Measurements from ENCODE around the gene GPC3.
"Not testable (repeated sequence)": the region's sequence is repeated elsewhere in the genome, so short reads cannot be mapped to it uniquely, and the experiment has no call there.

The GPC3 gene

GRCh38 chrX:133746593-133746992, 238.8 kb downstream of the GPC3 start:
- no peak for DNase-seq

DNA sequence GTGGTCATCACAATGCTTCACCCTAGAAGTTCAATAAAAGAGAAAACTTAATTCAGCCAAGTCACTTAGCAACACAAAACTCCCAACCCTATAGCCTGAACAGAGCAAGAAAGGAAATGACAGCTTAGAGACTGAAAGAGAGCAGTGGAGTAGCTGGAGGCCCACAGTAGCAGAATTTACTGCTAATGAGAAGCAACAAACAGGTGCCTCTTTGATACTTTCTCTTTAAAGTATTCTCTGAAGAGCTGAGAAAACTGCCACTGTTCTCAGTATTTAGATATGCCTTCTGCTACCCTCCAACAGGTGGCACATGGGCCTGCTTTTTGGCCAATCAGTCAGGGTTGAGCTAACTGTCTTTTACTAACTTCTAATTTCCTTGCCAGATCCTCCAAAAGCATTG, 240.0 kb downstream of the GPC3 start:
- DNase-seq = no peak

GRCh38 chrX:133742602-133743305, 242.6 kb downstream of the GPC3 start:
- DNase-seq = no peak

- DNase-seq = no peak
These were observed 244.1 kb downstream of the GPC3 start for GRCh38 chrX:133741303-133741702.

DNA sequence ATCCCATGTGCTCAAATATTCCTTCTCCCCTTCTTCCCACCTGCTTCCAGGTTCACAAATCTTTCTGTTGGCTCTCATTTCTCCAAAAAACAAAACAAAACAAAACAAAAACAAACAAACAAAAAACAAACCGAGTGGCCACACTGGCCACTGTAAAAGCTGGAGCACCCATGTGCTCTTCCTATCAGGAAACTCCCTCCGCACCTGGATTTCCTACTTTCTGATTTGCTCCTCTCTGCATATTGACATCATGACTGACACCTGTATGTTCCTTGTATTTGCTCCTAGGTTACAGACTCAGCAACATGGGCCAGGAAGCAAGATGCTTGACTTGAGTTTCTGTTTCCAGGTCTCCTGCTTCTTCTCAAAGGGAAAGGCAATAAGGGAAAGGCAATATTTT, 258.8 kb downstream of the GPC3 start:
- DNase-seq = no peak

GRCh38 chrX:133726211-133726630, 259.2 kb downstream of the GPC3 start:
- no peak for DNase-seq

DNA sequence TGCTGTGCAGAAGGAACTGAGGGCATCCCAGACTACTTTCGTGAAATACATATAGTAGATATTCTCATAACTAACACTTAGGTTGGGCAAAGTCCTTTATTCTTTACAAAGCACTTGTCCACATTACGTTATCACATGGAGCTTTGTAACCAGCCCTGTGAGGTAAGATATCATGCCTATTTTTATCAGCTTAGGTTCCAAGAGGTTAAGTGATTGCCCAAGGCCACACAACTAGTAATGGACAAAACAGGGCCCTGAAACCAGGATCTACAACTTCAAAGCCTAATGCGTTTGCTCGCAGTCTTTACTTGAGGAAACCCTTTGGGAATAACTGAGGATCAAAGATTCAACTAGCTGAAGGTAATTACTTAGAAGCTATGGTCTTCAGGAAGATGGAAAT, 261.5 kb downstream of the GPC3 start:
- no peak for DNase-seq

GRCh38 chrX:133722756-133723155, 262.6 kb downstream of the GPC3 start:
- no peak for DNase-seq

DNA sequence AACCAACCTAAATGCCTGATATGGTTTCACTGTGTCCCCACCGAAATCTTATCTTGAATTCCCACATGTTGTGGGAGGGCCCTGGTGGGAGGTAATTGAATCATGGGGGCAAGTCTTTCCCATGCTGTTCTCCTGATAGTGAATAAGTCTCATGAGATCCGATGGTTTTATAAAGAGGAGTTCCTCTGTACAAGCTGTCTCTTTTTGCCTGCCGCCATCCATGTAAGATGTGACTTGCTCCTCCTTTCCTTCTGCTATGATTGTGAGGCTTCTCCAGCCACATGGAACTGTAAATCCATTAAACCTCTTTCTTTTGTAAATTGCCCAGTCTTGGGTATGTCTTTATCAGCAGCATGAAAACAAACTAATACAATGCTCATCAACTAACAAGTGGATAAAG, 265.1 kb downstream of the GPC3 start:
- not testable (repeated sequence) for DNase-seq

GRCh38 chrX:133715715-133716114, 269.7 kb downstream of the GPC3 start:
- no peak for DNase-seq

- no peak for DNase-seq
These were observed 275.9 kb downstream of the GPC3 start for GRCh38 chrX:133709501-133709900.

DNA sequence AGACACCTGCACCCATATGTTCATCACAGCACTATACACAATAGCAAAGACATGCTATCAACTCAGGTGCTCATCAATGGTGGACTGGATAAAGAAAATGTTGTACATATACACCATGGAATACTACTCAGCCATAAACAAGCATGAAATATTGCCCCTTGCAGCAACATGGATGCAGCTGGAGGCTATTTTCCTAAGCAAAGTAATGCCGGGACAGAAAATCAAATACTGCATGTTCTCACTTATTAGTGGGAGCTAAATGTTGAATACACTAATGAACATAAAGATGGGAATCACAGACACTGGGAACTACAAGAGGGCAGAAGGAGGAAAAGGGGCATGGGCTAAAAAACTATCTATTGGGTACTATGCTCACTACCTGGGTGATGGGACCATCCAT, 278.5 kb downstream of the GPC3 start:
- no peak for DNase-seq

DNA sequence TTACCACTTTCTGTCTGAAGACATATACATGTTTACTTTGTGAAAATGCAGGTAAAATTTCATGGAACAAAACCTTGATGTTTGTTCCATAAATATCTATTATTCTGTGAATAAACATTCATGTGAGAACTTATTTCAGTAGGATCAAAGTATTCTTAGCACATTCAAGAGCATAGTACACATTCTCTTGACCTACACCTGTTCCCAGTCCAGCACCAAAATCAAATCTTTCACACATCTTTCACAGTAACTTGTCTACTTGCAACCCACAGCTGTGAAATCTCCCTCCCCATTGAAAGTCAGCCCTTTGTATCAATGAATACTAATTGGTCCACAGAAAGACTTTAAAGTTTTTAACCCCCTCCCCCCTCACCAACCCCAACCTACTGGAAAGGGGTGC, 283.2 kb downstream of the GPC3 start:
- no peak for DNase-seq

DNA sequence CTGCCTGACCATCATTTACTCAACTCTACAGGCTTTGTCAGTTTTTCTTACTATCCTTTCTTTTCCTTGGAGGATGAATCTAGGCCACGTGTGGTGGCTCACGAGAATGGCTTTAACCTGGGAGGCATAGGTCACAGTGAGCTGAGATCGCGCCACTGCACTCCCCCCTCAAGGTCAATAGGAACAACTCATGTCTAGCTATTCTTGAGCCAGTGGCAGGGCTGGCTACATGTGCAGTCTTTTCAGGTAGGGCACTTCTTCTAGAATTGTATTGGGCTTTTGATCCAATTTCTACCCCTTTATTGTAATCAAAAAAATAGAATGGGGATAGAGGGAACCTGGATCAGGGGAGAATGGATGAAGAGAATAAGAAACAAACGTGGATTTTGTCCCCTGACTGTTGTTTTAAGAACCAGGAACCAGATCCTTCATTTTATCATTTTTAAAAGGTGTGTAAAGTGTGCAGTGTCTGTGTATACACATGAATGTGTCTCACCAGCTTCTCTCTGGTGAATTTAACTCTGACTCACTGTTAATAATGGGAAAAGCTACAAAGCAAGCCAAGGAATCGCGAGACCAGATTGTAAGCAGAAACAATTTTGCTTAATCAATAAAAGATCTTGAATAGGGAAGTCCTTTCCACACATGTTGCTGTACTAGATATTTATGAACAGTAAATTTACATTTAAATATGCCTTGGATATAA, 286.2 kb downstream of the GPC3 start:
- no peak for DNase-seq

- no peak for DNase-seq
These were observed 287.1 kb downstream of the GPC3 start for GRCh38 chrX:133698298-133698697.

- no peak for DNase-seq
These were observed 287.7 kb downstream of the GPC3 start for GRCh38 chrX:133697656-133698055.

DNA sequence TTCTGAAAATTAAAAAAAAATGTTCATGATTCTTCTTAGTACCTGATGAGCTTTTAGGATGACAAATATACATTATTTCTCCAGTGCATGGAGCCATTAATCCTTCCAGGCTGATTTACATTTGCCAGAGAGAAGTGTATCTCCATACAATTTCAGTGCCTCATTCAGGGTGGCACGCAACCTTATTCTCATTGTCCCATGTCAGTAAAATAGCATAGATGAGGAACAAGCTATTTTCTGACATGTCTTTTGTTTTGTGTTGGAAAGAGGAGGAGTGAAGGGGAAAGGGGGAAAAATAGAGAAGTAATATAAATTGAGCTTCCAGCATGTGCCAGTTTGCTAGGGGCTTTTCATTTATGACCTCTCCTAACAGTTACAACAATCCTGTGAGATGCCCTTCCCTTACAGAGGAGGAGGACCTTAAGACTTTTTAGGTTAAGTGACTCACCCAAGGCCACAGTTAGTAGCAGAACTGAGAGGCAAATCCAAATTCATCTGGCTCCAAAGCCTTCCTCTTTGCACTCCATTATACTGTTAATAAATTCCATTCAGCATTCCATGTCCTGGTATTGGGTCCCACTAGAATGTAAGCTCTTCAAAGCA, 295.3 kb downstream of the GPC3 start:
- no peak for DNase-seq

DNA sequence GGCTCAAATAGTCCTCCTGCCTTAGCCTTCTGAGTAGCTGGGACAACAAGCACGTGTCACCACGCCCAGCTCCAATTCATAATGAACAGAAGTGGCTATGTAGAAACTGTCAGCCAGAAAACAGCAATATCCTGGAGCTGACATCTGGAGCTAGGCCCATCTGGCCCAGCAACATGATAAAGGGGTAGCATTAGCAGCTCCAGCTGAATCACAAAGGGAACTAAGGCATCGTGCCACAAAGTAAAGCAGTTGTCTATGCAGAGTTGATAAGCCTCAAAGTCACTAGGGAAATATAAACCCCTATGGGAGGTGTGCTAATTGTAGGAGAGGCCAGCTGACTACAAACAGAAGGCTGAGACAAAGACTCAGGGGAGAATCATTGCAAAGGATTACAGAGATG, 299.6 kb downstream of the GPC3 start:
- no peak for DNase-seq

DNA sequence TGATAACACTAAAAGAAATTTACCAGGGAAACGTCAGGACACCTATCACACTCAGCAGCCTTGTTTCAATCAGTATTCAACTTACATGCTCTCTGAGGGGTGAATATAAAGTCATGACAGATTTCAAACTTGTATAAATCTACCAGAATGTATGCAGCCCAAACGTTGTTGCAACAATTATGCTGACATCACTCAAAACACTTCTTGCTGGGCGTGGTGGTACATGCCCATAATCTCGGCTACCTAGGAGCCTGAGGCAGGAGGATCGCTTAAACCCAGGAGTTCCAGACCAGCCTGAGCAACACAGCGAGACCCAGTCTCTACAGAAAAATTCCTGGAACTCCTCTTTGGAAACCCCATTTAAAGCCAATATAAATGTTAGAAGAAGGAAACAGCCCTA, 303.5 kb downstream of the GPC3 start:
- no peak for DNase-seq

DNA sequence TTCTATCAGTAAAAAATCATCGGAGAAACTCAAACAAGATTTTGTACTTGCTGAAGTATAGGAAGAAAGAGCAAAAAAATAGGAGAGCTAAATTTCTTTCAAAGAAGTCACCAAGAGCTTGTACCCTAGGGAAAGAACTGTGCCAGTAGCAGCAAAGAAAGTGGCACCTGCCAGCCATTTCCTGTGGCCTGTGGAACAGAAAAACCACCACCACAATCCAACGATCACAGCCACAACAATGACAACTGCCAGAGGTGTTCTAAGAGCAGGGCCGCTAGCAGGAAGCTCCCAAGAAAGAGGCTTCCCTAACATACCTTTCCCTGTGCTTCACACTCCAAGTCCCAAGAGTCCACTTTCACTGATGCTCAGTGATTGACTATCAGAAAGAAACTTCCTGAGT, 304.0 kb downstream of the GPC3 start:
- no peak for DNase-seq

- no peak for DNase-seq
These were observed 308.0 kb downstream of the GPC3 start for GRCh38 chrX:133677123-133678063.

DNA sequence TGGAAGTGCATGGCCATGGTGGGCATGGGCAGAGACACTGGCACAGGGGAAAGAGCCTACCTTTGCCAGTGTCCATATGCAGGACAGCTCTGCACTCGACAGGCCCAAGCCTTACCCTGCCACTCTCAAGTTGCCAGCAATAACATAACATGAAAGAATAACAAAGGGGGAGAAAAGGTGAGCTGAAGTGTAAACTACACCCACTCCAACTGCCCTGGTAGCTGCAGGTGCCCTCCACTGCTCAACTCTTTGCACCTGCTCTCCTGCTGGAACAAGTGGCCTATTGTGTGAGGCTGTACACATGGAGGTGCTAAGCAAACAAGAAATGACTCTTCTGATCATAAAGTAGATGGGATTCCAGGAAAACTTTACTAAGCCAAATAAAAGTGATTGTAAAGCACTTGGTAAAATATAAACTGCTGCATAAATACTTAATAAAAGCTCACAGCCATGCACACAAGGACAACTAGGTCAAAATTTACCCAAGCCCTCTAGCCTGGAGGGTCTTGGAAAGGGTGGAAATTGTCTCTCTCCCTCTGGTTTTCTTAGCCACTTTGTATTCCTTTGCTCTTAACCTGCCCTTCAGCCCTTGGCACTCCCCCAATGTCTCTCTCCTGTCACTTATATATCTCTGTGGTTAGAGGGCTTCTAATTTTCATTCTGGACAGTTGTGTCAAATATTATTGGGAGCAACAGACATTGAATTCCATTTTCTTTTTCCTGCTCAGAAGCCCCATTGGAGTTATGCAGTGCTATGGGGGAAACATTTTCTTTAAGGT, 308.9 kb downstream of the GPC3 start:
- DNase-seq = no peak

Measured in activated CD8-positive, alpha-beta memory T cell treated with anti-CD3 and anti-CD28 coated beads, Interleukin-2, amount 50 U/mL, for 48 hours (primary cell).